H1 (cell line): ENCODE results near the gene PLD5. TPM values are rescaled to one million over a fixed set of nuclear protein-coding genes. Genes with fewer than 3 reads are reported as not detected.

ENCODE experiments used
- ASH2L ChIP-seq: fragments of 200-600, 300-600 bp; sonication (generic); IDR thresholded peaks from one replicate; pipeline ENCODE4 v1.7.1; 2017; ENCODE audit warnings: low read length
- CBX8 ChIP-seq: fragments of 300-800, 300-1000 bp; sonication (generic); IDR thresholded peaks from 2 replicates; pipeline ENCODE4 v1.7.1; 2016; ENCODE audit warnings: low read depth, low read length, borderline replicate concordance
- CHD7 ChIP-seq: fragments of 300-600 bp; sonication (generic); IDR thresholded peaks from 2 replicates; pipeline ENCODE4 v1.7.1; 2012; ENCODE audit warnings: low read length, moderate library complexity, mild to moderate bottlenecking, inconsistent platforms; ENCODE audit not compliant: insufficient replicate concordance
- GABPA ChIP-seq: IDR thresholded peaks from 2 replicates; pipeline ENCODE4 v1.6.1; 2011; ENCODE audit warnings: mild to moderate bottlenecking, low read length, moderate library complexity, borderline replicate concordance; ENCODE audit not compliant: insufficient read depth
- MAX ChIP-seq: IDR thresholded peaks from 2 replicates; pipeline ENCODE4 v1.6.1; 2012; ENCODE audit warnings: inconsistent platforms
- POLR2A ChIP-seq, 2 experiments: IDR thresholded peaks; 1 replicate in 1 of 2; 2 replicates in 1 of 2; pipeline ENCODE4 v1.6.1; 2011; ENCODE audit warnings: low read depth in 2 of 2, low read length in 2 of 2, mild to moderate bottlenecking in 2 of 2; ENCODE audit errors: control extremely low read depth in 1 of 2
- POLR2AphosphoS5 ChIP-seq: IDR thresholded peaks from 2 replicates; pipeline ENCODE4 v1.6.1; 2011; ENCODE audit warnings: low read depth, low read length
- SIN3A ChIP-seq, 2 experiments: IDR thresholded peaks in 1 of 2; conservative IDR thresholded peaks in 1 of 2; 2 replicates each; pipeline ENCODE4 v1.6.1; 2011 to 2012; ENCODE audit warnings: low read length in 2 of 2, improper control_type of control experiment in 1 of 2, low read depth in 1 of 2, mild to moderate bottlenecking in 1 of 2
- SIRT6 ChIP-seq: IDR thresholded peaks from one replicate; pipeline ENCODE4 v1.7.1; 2012; ENCODE audit warnings: low read length, inconsistent platforms
- SUZ12 ChIP-seq: fragments of 200-600 bp; sonication (generic); IDR thresholded peaks from 2 replicates; pipeline ENCODE4 v1.6.1; 2012; ENCODE audit warnings: mild to moderate bottlenecking, inconsistent platforms, low read length, moderate library complexity, mixed read lengths
- USF2 ChIP-seq: IDR thresholded peaks from 2 replicates; pipeline ENCODE4 v1.6.1; 2011; ENCODE audit warnings: low read length, improper control_type of control experiment
- polyA plus RNA-seq, 7 experiments: library from polyadenylated mRNA; depleted of rRNA in 3 of 7; stranded (reverse) in 5 of 7; unstranded in 2 of 7; fragments of >200 nt in 5 of 7; fragments of 200-250 nt in 2 of 7; gene quantifications; 1 replicate in 5 of 7; 2 replicates in 1 of 7; 4 replicates in 1 of 7; pipeline versions ENCODE4 v1.2.1 to v1.2.3, GENCODE V29; 2011 to 2013; ENCODE audit warnings: missing spikeins in 2 of 7, mixed read lengths in 2 of 7
- total RNA-seq: library from RNA; stranded (reverse); fragmentation: NEBNext Ultra II Directional; extraction: Animal tissue kit (Norgen Biotek cat#: 25700); gene quantifications from 2 replicates; pipeline ENCODE4 v1.2.1, GENCODE V29; 2021

PLD5 gene
- total and polyA plus RNA-seq, 2 of the 8 experiments (the other 6 are each of a cell fraction or from before 2014, with no cell fraction given) = 0.86 to 8.5 TPM

DNA sequence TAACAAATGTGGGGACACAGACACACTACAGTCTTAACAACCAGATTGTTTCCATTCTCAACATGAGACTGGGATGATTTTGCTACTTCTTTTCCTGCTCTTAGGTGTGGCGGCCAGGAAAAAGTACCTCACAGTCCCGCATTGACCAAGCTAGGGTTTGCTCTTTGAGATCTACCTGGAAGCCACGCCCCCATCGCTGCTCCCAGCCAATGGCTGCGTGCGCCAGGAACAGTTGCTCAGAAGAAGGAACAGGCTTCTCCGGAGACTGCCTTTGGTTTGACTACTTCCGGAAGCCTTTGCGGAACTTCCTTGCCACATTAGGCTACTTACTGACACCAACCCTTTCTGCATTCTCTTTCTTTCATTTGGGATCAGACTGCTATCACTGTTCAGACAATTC lies 44.2 kb upstream of the PLD5 start (continued):
- no peak for TF ChIP-seq CHD7
- TF ChIP-seq CBX8 = no peak
- no peak for TF ChIP-seq GABPA
- no peak for TF ChIP-seq SIRT6
- no peak for TF ChIP-seq SUZ12
- TF ChIP-seq ASH2L = no peak
- TF ChIP-seq POLR2A (IDR thresholded peaks at IDR 0.05; ENCODE audit: control extremely low read depth in 1 of 2, low read depth in 2 of 2, low read length in 2 of 2) = no peak
- TF ChIP-seq USF2 = no peak
- no peak for TF ChIP-seq MAX
- no peak for TF ChIP-seq POLR2AphosphoS5
- TF ChIP-seq SIN3A (conservative IDR thresholded peaks at IDR 0.05 in 1 of 2, IDR thresholded peaks at IDR 0.05 in 1 of 2; ENCODE audit: low read depth in 1 of 2, low read length in 2 of 2) = no peak
